NB4 (cell line): ENCODE measurements around the gene CPED1.

Source experiments
- CTCF ChIP-seq: IDR thresholded peaks from one replicate; pipeline ENCODE4 v1.5.1; 2012; ENCODE audit warnings: low read depth, low read length
- MYC ChIP-seq: IDR thresholded peaks from 2 replicates; pipeline ENCODE4 v1.6.1; 2011; ENCODE audit warnings: low read depth, low read length
- POLR2A ChIP-seq: IDR thresholded peaks from 2 replicates; pipeline ENCODE4 v1.6.1; 2011; ENCODE audit warnings: mild to moderate bottlenecking; ENCODE audit not compliant: insufficient read length; ENCODE audit errors: extremely low read depth
- TF ChIP-seq, protein P1 (sequence below): IDR thresholded peaks from 2 replicates; pipeline ENCODE4 v1.6.1; 2011; ENCODE audit warnings: low read depth, low read length

DNA sequence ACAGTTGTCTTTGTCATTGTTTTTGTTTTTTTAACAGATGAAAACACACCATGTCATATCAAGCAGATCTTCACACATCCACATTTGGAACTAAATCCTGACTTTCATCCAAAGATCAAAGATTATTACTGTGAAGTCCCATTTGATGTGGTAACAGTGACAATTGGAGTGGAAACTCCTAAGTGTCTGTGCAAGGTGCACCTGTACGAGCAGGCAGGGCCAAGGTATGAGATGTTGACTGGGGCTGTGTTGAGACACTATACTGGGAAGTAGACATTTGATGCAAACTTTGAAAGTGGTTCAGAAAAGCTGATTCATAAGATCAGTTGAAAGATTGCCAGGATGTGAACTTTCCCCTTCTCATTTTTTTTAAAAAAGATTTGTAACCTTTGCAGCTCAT is 152.3 kb downstream of the CPED1 start:
- TF ChIP-seq CTCF (no peak), MYC (no peak), POLR2A (no peak)
- TF ChIP-seq, protein P1, sequence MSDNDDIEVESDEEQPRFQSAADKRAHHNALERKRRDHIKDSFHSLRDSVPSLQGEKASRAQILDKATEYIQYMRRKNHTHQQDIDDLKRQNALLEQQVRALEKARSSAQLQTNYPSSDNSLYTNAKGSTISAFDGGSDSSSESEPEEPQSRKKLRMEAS = no peak
